Choroid plexus epithelial cell (primary cell): ENCODE measurements around the gene ZNF358.

ENCODE experiments used
- DNase-seq: peaks from one replicate; pipeline ENCODE4 v3.0.0-alpha.2; 2010; ENCODE audit warnings: low read depth
- H3K4me3 ChIP-seq: 2 replicates; pipeline ENCODE4 v1.5.1; 2011; ENCODE audit warnings: low read depth, mild to moderate bottlenecking, control low read depth, low read length, moderate library complexity
- TF ChIP-seq, protein P1 (sequence below): conservative IDR thresholded peaks from 2 replicates; pipeline ENCODE4 v1.5.1; 2011; ENCODE audit warnings: low read depth, mild to moderate bottlenecking, control low read depth, inconsistent platforms, low read length, moderate library complexity

ZNF358 gene

DNA sequence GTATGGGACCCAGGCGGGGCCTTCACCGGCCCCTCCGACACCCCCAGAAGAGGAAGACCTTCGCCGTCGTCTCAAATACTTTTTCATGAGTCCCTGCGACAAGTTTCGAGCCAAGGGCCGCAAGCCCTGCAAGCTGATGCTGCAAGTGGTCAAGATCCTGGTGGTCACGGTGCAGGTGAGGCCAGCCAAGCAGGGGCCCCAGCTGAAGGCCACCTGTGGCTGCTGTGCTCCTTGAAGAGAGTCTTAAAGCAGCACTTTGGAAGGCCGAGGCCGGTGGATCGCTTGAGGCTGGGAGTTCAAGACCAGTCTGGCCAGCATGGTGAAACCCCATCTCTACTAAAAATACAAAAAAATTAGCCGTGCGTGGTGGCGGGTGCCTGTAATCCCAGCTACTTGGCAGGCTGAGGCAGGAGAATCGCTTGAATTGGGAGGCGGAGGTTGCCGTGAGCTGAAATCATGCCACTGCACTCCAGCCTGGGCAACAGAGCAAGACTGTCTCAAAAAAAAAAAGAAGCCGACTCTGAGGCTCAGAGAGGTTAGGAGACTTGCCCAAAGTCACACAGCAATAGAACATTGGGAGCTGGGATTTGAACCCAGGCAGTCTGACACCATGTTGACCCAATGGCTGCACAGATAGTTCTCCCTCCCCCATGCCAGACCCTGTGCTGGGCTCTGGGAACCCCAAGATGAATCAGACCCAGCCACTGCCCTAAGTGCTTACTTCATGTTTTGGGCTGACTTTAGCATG is 9.3 kb downstream of the ZNF358 start:
- no peak for DNase-seq
- H3K4me3 ChIP-seq, result no peak overlapping the region
- TF ChIP-seq, protein P1, sequence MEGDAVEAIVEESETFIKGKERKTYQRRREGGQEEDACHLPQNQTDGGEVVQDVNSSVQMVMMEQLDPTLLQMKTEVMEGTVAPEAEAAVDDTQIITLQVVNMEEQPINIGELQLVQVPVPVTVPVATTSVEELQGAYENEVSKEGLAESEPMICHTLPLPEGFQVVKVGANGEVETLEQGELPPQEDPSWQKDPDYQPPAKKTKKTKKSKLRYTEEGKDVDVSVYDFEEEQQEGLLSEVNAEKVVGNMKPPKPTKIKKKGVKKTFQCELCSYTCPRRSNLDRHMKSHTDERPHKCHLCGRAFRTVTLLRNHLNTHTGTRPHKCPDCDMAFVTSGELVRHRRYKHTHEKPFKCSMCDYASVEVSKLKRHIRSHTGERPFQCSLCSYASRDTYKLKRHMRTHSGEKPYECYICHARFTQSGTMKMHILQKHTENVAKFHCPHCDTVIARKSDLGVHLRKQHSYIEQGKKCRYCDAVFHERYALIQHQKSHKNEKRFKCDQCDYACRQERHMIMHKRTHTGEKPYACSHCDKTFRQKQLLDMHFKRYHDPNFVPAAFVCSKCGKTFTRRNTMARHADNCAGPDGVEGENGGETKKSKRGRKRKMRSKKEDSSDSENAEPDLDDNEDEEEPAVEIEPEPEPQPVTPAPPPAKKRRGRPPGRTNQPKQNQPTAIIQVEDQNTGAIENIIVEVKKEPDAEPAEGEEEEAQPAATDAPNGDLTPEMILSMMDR, result no peak

DNA sequence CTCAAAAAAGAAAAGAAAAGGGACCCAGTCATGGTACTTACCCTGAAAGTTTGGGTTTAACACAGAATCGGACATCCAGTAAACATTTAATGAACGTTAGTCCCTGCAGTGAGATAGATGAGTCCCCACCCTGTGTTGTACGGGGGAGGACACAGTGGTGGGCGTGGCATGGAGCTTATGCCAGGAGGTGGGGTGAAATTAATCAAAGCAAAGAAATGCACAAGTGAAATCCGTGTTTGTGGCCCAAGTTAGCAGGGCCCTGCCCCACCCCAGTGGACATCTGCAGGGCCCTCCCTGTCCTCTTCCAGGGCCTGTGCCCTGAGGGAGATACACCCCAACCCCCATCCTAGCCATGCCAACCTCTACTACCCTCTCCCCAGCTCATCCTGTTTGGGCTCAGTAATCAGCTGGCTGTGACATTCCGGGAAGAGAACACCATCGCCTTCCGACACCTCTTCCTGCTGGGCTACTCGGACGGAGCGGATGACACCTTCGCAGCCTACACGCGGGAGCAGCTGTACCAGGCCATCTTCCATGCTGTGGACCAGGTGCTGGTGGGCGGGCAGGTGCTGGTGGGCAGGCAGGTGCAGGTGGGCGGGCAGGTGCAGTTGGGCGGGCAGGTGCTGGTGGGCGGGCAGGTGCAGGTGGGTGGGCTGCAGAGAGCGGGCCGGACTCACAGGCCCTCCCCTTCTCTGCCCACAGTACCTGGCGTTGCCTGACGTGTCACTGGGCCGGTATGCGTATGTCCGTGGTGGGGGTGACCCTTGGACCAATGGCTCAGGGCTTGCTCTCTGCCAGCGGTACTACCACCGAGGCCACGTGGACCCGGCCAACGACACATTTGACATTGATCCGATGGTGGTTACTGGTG is 10.4 kb downstream of the ZNF358 start:
- TF ChIP-seq, protein P1, result no peak
- DNase-seq, result no peak
- H3K4me3 ChIP-seq, result no peak overlapping the region

- TF ChIP-seq, protein P1, result no peak
- DNase-seq, result no peak
- H3K4me3 ChIP-seq, result no peak overlapping the region
These were observed 11.8 kb downstream of the ZNF358 start for GRCh38 chr19:7527516-7528191.

GRCh38 chr19:7528192-7528519 is 12.3 kb downstream of the ZNF358 start:
- TF ChIP-seq, protein P1, result no peak
- H3K4me3 ChIP-seq, result no peak overlapping the region
- DNase-seq, result no peak

DNA sequence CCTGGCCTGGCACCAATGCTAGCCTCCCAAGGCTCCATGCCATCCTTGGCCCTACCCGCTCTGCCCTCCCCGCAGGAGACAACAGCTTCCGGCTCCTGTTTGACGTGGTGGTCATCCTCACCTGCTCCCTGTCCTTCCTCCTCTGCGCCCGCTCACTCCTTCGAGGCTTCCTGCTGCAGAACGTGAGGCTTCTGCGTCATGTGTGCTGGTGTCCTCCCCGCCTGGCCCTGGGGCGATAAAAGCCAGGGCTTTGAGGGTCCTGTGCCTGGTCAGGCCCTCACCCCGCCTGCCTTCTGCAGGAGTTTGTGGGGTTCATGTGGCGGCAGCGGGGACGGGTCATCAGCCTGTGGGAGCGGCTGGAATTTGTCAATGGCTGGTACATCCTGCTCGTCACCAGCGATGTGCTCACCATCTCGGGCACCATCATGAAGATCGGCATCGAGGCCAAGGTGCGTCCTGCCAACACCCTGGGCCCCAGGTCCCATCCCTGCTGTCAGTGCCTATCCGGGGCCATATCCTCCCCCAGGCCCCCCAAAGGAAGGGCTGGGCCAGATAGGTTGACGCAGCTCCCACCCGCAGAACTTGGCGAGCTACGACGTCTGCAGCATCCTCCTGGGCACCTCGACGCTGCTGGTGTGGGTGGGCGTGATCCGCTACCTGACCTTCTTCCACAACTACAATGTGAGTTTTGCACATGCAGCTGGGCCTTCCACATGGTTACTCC is 12.8 kb downstream of the ZNF358 start:
- H3K4me3 ChIP-seq, result no peak overlapping the region
- DNase-seq, result no peak
- TF ChIP-seq, protein P1, result no peak

DNA sequence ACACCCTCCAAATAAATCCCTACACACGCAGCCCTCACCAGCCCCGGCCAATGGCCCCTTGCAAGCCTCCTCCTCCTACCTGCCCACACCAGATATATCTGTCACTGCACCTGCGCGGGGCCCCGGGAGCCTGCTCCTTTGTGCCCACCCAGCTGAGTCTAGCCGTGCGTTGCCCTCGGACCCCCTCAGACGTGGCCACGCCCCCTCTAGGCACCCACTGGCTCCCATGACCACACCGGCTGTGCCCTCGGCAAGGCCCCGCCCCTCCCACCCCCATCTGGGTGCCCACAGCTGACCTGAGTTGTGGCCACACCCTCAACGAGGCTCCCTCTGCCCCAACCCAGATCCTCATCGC is 13.3 kb downstream of the ZNF358 start:
- TF ChIP-seq, protein P1, result no peak
- DNase-seq, result no peak

More for the DNA sequence above, 13.3 kb downstream of the ZNF358 start:
- no peak overlapping the region for H3K4me3 ChIP-seq
